ENCODE data around the gene CGNL1. TPM values are rescaled to one million over a fixed set of nuclear protein-coding genes. Genes with fewer than 3 reads are reported as not detected.

CGNL1 gene
- total RNA-seq, 1 donor, result under 0.01 TPM

- Histone ChIP-seq H3K4me1 (ENCODE audit: insufficient read depth, low read length) (no peaks in the 10 kb centered on the region), H3K4me3 (ENCODE audit: low read length) (no peak overlapping the region), H3K9me3 (ENCODE audit: low read depth, low read length) (no peaks in the 10 kb centered on the region), H3K27me3 (ENCODE audit: insufficient read depth, low read length) (no peaks in the 10 kb centered on the region)
Measured at GRCh38 chr15:57598346-57598745, 222.0 kb downstream of the CGNL1 start.

- no peak overlapping the region for H3K4me3 ChIP-seq (ENCODE audit: low read length)
- H3K9me3 ChIP-seq (ENCODE audit: low read depth, low read length), result no peaks in the 10 kb centered on the region
- no peaks in the 10 kb centered on the region for H3K27me3 ChIP-seq (ENCODE audit: insufficient read depth, low read length)
- H3K4me1 ChIP-seq (ENCODE audit: insufficient read depth, low read length), result no peaks in the 10 kb centered on the region
Measured at GRCh38 chr15:57599296-57599810, 223.0 kb downstream of the CGNL1 start.

- Histone ChIP-seq H3K27me3 (ENCODE audit: insufficient read depth, low read length) (no peaks in the 10 kb centered on the region), H3K4me3 (ENCODE audit: low read length) (no peak overlapping the region), H3K9me3 (ENCODE audit: low read depth, low read length) (no peaks in the 10 kb centered on the region), H3K4me1 (ENCODE audit: insufficient read depth, low read length) (no peaks in the 10 kb centered on the region)
Measured at GRCh38 chr15:57600197-57600596, 223.9 kb downstream of the CGNL1 start.

Other genes starting within 250 kb of the CGNL1 start
- 5.1 TPM for gene MYZAP, start 215.4 kb downstream of the CGNL1 start, total RNA-seq

All from mononuclear cell (primary cell).